KOPT-K1 (cell line): ENCODE results near the gene AKR1A1.

Experiments
- H3K27ac ChIP-seq: fragments of 200-600 bp; sonication (generic); 2 replicates; pipeline ENCODE4 v1.5.1; 2016; ENCODE audit warnings: antibody characterized with exemption, mild to moderate bottlenecking, low read depth, low read length; ENCODE audit not compliant: poor library complexity, severe bottlenecking
- H3K36me3 ChIP-seq: fragments of 200-600 bp; sonication (generic); 2 replicates; pipeline ENCODE4 v1.5.1; 2017; ENCODE audit warnings: antibody characterized with exemption, mild to moderate bottlenecking, low read length, moderate library complexity; ENCODE audit not compliant: insufficient read depth
- H3K9me3 ChIP-seq: fragments of 200-600 bp; sonication (generic); 2 replicates; pipeline ENCODE4 v1.5.1; 2017; ENCODE audit warnings: antibody characterized with exemption, low read length, mild to moderate bottlenecking; ENCODE audit not compliant: insufficient read depth, poor library complexity, severe bottlenecking

AKR1A1 gene

GRCh38 chr1:45612941-45613579 lies 62.4 kb downstream of the AKR1A1 start:
- Histone ChIP-seq H3K9me3 (no peaks in the 10 kb centered on the region), H3K27ac (no peak overlapping the region), H3K36me3 (peaks cover 100% of the 10 kb centered on the region)

DNA sequence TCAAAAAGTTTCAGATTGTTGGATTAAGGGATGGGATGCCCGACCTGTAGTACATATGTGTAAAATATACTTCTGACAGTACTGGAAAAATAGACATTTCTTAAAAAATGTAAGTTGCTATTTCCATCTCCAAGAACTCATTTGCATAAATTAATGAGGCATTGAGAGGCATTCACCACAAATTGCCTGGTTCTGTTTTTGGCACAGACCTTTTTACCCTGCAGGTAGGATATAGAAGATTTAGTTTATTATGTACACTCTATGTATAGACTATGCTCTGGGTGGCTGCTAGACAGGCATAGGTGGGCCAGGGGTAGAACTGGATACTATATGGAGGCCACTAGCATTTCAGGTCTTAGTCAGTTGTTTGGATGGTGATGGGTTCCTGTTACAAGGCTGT lies 65.3 kb downstream of the AKR1A1 start:
- Histone ChIP-seq H3K9me3 (no peaks in the 10 kb centered on the region), H3K27ac (no peak overlapping the region), H3K36me3 (peaks cover 100% of the 10 kb centered on the region)

DNA sequence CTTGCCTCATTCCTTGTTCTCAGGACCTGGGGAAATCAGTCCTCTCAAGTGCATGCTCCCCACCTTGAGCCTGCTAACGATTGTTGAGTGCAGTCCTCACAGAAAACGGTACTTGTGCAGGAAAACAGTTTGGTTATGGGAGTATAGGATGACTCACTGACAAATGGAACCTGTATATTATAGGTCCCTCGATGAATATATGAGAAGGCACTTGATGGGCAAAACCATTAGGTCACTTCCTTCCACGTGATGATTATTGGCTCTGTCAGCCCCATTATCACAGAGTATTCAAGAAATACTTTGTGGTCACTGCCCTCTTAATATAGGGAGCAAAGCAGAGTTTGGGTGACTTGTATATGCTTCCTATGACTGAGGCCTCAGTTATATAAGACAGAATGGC lies 67.0 kb downstream of the AKR1A1 start:
- no peak overlapping the region for H3K27ac ChIP-seq
- peaks cover 98% of the 10 kb centered on the region for H3K36me3 ChIP-seq
- H3K9me3 ChIP-seq: no peaks in the 10 kb centered on the region

DNA sequence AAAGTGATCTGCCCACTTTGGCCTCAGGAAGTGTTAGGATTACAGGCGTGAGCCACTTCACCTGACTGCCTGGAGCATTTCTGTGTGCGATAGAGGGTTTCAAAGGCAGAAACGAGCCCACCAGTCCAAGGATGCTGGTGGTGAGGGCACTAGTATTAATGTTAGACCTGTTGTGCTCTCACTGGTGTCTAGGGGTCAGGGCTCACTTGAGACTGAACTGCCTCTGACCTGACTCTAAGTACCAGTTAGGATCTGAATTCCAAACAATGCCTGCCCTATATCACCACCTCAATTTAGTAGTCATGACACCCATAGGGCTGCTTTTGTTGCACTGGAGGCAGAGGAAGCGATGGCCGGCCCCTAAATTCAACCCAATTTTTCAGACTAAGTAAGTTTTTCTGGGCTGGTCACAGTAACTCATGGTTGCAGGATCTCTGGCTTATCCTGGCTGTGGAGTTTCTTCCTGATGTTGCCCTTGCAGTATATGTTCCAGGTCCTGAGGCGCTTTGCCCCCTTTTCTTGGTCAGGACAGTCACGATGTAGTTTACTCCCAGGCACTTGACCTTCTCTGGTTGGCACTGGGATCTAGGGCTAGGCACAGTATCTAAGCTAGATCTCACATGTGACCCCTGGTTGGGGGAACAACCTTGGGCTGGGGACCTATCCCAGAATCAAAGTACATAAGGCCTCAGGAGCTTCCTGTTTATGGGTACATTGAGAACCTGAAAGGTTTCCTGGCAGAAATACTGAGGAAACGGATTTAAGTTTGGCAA lies 68.7 kb downstream of the AKR1A1 start:
- Histone ChIP-seq H3K27ac (no peak overlapping the region), H3K9me3 (no peaks in the 10 kb centered on the region), H3K36me3 (peaks cover 95% of the 10 kb centered on the region)
